HG03571 (cell line): Measurements from ENCODE around the gene B3GAT3.
"Not testable (repeated sequence)": the region's sequence is repeated elsewhere in the genome, so short reads cannot be mapped to it uniquely, and the experiment has no call there.

Experiments
- ATAC-seq: cut with Tn5 transposase; IDR thresholded peaks from one replicate; pipeline ENCODE4 v1.9.1; 2021; ENCODE audit not compliant: unreplicated experiment

Gene B3GAT3

GRCh38 chr11:62621567-62622470, at the start of gene B3GAT3:
Gene B3GAT3 (minus strand): TSS chr11:62621986. CDS start chr11:62621947, 39 bp downstream.
- ATAC-seq = peak; percentile 90

- ATAC-seq = peak; percentile 10
Measured at GRCh38 chr11:62671236-62671607, 49.4 kb upstream of the B3GAT3 start.

GRCh38 chr11:62669420-62670161, 47.8 kb upstream of the B3GAT3 start:
- ATAC-seq = no peak

- ATAC-seq = no peak
Measured at GRCh38 chr11:62667460-62667859, 45.7 kb upstream of the B3GAT3 start.

- no peak for ATAC-seq
Measured at GRCh38 chr11:62666259-62666926, 44.6 kb upstream of the B3GAT3 start.

GRCh38 chr11:62665599-62666258, 43.9 kb upstream of the B3GAT3 start:
- ATAC-seq = no peak

GRCh38 chr11:62665075-62665598, 43.4 kb upstream of the B3GAT3 start, which contains the start of the genes C11orf98 and CSKMT:
Gene C11orf98 (minus strand): TSS chr11:62665210. CDS start chr11:62665169, 41 bp downstream.
Gene CSKMT (plus strand): TSS chr11:62665312. CDS start chr11:62665880, 568 bp downstream.
- ATAC-seq = peak; percentile 83

- peak; percentile 13 for ATAC-seq
Measured at GRCh38 chr11:62664405-62665074, 42.8 kb upstream of the B3GAT3 start.

- ATAC-seq = no peak
Measured at GRCh38 chr11:62656796-62657429, 35.1 kb upstream of the B3GAT3 start.

GRCh38 chr11:62654297-62654696, 32.5 kb upstream of the B3GAT3 start:
- ATAC-seq = no peak

GRCh38 chr11:62652161-62653006, 30.6 kb upstream of the B3GAT3 start:
- peak; percentile 12 for ATAC-seq

GRCh38 chr11:62650283-62650682, 28.5 kb upstream of the B3GAT3 start:
- not testable (repeated sequence) for ATAC-seq

GRCh38 chr11:62649486-62649885, 27.7 kb upstream of the B3GAT3 start:
- ATAC-seq = no peak

GRCh38 chr11:62648967-62649364, 27.2 kb upstream of the B3GAT3 start:
- ATAC-seq = no peak

GRCh38 chr11:62648185-62648966, 26.6 kb upstream of the B3GAT3 start:
- no peak for ATAC-seq

- ATAC-seq = no peak
Measured at GRCh38 chr11:62647609-62648005, 25.8 kb upstream of the B3GAT3 start.

GRCh38 chr11:62646825-62647608, 25.2 kb upstream of the B3GAT3 start:
- ATAC-seq = no peak
